ENCODE results near the gene ARFGAP1. TPM values are rescaled to one million over a fixed set of nuclear protein-coding genes. Genes with fewer than 3 reads are reported as not detected.
"Not testable (repeated sequence)": the region's sequence is repeated elsewhere in the genome, so short reads cannot be mapped to it uniquely, and the experiment has no call there.

Gene ARFGAP1
- polyA plus RNA-seq, 4 donors, result 62.3 to 77.0 (median 67.9) TPM

DNA sequence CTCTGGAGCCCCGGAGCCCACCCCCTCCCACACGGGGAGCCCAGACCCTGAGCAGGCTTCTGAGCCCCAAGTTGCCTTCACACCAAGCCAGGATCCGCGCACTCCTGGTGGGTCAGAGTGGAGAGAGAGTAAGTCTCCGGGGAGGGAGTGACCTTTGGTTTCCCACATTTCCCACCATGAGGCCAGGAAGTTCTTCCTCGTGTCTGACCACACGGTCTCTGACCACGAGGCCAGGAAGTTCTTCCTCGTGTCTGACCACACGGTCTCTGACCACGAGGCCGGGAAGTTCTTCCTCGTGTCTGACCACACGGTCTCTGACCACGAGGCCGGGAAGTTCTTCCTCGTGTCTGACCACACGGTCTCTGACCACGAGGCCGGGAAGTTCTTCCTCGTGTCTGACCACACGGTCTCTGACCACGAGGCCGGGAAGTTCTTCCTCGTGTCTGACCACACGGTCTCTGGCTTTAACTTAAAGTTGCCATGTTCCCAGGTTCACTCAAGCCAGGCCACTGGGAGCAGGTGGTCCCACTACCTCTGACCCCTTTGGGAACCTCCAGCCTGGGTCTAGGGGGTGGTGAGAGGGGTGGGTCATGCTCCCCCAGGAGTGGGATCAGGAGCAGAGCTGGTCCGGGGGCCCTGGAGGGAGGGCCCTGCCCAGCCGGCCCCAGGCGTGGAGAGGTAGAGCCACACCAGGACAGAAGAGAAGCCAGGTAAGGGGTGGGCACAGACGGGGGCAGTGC lies 33.5 kb downstream of the ARFGAP1 start:
- DNase-seq (ENCODE audit: low read depth in 4 of 4, low spot score in 3 of 4), result not testable (repeated sequence)

DNA sequence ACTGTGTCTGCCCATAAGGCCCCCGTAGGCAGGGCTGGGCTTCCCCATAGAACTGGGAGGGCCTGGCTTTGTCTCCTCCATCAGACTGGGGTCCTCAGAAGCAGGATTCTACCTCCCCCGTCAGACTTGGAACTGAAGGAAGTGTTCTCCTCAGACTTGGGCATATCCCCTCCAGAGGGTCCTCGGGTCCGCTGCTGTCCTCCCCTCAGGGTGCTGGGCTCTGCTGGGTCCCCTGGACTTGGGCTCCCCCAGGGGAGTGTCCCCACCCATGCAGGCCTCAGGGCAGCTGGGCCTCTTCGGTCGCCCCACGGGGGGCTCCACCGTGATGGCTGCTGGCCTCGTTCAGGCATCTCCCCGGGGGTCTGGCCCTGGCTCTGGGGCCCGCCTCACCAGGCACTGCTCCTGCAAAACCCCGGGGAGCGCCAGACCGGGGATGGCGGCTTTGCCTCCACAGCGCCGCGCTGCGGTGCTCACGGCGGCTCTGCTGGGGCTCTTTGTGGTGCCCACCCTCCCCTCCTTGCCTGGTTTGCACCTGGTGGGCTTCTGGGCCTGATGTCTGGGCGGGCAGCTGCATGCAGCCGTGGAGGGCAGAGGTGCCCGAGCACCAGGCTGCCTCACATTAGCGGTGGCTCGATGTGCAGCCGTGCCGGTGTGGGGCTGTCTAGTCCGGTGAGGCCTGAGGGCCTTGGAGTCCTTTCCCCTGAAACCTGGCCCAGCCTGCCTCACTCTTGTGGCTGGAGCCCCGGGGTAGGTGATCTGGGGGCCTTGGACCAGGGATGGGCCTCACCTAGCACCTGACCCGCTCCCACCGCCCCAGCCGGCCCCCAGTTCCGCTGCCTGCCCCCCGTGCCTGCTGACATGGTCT lies 34.3 kb downstream of the ARFGAP1 start:
- no peak for DNase-seq (ENCODE audit: low read depth in 4 of 4, low spot score in 3 of 4)

DNA sequence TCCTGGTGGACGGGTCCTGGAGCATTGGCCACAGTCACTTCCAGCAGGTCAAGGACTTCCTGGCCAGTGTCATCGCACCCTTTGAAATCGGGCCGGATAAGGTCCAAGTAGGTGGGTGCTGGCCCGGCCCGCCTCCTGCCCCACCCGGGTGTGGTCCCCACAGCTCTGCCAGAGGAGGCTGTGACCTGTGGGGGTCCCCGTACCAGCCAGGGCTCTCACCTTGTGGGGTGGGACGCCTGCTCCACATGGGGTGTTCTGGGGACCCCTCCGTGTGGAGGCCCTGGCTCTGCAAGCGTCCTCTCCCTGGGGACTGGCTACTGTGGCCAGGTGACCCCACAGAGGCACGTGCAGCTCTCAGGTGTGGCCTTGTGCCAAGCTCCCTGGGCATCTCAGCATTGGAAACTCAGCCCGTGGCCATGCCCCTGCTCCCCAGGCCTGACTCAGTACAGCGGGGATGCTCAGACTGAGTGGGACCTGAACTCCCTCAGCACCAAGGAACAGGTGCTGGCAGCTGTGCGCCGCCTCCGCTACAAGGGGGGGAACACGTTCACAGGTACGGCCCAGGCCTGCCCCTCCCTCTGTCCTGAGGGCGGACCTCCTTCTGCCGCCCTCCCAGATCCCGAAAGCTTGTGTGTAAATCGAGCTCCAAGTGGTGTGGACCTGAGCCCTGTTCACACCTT lies 35.1 kb downstream of the ARFGAP1 start:
- DNase-seq (ENCODE audit: low read depth in 4 of 4, low spot score in 3 of 4), result no peak

DNA sequence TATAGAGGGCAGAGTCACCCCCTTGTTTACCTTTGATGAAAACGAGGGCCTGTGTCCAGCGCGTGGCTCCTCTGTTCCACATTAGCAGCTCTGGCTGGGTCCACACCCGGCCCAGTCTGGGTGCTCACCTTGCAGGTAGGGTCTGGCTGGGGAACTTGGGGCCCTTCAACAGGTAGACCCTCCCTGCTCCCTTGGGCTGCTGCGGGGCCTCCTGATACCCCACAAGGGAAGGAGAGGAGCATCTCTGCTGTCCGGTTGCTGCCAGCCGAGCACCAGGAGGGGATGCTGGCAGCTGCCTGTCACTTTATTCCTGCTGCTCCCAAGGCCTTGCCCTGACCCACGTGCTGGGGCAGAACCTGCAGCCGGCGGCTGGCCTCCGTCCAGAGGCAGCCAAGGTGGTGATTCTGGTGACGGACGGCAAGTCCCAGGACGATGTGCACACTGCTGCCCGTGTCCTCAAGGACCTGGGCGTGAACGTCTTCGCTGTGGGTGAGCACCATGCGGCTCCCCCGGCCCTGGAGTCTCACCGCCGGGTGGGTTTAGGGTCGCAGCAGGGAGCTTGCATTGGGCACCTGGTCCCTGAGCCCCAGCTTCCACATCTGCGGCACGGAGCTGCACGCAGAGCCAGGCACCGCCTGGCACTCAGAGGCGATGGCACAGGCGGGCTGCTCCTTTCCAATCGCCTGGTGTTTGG lies 35.8 kb downstream of the ARFGAP1 start:
- no peak for DNase-seq (ENCODE audit: low read depth in 4 of 4, low spot score in 3 of 4)

GRCh38 chr20:63309261-63310071 lies 36.9 kb downstream of the ARFGAP1 start:
- peak in 1 of 4 donors; percentile 54 for DNase-seq (ENCODE audit: low read depth in 4 of 4, low spot score in 3 of 4)

DNA sequence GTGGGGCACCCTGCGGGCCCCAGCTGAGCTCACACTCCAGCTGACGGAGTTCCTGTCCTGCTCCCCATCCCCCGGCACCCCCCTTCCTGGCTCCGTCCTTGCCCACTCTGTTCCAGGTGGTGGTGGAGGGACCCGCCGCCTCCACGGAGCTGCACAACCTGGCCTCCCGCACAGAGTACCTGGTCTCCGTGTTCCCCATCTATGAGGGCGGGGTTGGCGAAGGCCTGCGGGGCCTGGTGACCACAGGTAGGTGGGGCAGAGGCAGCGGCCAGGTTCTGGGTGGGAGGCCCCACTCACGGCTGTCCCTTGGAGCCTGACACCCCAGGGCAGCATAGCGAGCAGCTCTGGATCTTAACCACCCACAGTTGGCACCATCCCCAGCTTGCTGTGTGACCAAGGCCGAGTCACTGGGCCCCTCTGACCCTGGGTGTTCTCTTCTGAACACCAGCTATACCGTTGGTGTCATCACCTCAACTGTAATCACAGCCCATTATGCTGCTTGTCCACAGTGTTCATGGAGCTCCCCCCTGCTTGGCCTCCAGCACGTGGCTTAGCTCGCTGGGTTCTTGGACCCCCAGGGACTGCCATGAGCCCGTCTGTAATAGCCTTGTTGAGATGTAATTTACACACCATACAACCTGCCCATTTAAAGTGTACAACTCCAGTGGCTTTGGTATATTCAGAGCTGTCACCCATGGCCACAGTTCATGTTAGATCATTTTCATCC lies 37.8 kb downstream of the ARFGAP1 start:
- DNase-seq (ENCODE audit: low read depth in 4 of 4, low spot score in 3 of 4), result no peak

DNA sequence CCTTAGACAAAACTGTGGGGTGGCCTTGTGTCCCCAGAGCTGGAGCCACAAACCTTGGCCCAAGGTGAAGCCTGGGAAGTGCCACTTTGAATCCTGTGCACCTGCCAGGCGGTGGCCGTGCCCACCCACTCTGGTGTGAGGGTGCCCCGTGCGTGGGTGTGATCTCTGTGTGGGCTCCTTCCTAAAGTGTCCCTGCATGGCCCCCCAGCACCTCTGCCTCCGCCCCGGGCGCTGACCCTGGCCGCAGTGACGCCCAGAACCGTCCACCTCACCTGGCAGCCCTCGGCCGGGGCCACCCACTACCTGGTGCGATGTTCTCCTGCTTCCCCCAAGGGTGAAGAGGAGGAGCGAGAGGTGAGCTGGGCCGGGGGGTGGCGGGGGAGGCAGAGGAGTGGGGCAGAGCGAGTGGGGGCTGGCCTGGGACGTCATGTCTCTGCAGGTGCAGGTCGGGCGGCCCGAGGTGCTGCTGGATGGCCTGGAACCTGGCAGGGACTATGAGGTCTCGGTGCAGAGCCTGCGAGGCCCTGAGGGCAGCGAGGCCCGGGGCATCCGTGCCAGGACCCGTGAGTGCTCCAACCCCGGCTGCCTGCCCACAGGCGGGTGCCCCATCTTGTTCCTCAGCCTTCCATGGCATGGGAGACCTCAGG lies 38.7 kb downstream of the ARFGAP1 start:
- no peak for DNase-seq (ENCODE audit: low read depth in 4 of 4, low spot score in 3 of 4)

DNA sequence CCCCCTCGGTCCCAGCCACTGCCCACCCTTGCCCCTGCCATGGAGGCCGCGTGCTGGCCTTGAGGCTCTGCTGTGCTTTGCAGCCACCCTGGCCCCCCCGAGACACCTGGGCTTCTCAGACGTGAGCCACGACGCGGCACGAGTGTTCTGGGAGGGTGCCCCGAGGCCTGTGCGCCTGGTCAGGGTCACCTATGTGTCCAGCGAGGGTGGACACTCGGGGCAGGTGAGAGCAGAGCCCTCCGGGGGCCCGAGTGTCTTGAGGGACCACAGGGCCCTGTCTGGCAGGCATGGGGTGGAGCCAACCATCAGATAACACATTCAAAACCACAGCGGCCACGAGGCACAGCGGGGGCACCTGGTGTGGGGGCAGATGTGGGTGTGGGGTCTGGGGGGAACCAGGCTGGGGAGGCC lies 39.2 kb downstream of the ARFGAP1 start:
- no peak for DNase-seq (ENCODE audit: low read depth in 4 of 4, low spot score in 3 of 4)

DNA sequence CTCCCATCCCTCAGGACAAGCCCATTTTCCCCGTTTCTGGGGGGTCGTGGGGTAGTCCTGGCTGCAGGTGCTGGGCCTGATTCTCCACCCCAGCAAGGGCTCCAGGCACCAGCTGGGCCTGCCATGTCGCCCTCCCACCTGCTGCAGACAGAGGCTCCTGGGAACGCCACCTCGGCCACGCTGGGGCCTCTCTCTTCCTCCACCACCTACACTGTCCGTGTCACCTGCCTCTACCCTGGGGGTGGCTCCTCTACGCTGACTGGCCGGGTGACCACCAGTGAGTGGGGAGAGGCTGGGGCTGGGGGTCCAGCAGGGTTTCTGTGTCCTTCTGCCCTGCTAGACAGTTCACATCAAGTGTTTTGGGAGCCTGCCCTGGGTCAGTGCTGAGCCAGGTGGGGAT lies 39.7 kb downstream of the ARFGAP1 start:
- no peak for DNase-seq (ENCODE audit: low read depth in 4 of 4, low spot score in 3 of 4)

DNA sequence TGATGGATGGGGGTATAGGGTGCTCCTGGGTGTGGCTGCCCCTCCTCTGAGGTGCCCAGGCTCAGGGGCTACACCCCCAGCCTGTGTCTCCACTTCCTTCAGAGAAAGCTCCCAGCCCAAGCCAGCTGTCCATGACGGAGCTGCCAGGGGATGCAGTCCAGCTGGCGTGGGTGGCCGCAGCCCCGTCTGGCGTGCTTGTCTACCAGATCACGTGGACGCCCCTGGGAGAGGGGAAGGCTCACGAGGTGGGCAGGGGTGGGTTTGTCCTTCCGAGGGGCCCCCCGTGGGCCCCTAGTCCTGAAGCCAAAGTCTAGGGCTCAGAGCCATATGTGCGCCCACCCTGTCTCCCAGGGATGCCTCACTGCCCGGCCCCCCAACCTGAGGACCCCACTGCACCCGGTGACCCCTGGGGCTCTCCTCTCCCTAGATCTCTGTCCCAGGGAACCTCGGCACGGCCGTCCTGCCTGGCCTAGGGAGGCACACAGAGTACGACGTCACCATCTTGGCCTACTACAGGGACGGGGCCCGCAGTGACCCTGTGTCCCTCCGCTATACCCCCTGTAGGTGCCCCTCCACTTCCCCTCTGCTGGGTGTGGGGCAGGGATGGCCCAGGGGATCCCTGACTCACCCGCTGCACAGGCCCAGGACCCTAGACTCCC lies 40.2 kb downstream of the ARFGAP1 start:
- DNase-seq (ENCODE audit: low read depth in 4 of 4, low spot score in 3 of 4), result peak in 2 of 4 donors; percentile 48 to 59

DNA sequence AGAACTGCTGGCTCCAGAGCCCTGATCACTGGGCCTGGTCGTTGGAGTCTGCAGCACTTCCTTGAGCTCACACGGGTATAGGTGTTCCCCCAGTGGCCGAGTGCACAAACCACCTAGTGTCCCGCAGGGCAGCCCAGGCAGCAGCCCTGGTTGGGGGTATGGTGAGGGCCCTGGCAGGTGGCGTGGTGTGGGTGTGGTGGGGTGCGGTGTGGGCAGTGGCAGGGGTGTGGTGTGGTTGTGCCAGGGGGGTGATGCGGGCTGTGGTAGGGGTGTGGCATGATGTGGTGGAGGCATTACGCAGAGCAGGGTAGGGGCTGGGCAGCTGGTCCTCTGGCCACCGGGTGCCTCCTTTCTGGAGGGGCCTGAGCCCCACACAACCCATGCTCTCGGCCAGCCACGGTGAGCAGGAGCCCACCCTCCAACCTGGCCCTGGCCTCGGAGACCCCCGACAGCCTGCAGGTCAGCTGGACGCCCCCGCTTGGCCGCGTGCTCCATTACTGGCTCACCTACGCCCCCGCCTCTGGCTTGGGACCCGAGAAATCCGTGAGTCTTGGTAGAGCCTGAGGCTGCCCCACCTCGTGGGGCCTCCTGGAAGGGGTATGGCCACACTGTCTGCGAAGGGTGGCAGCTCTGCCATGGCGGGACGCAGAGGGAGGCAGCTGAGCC lies 40.9 kb downstream of the ARFGAP1 start:
- no peak for DNase-seq (ENCODE audit: low read depth in 4 of 4, low spot score in 3 of 4)

DNA sequence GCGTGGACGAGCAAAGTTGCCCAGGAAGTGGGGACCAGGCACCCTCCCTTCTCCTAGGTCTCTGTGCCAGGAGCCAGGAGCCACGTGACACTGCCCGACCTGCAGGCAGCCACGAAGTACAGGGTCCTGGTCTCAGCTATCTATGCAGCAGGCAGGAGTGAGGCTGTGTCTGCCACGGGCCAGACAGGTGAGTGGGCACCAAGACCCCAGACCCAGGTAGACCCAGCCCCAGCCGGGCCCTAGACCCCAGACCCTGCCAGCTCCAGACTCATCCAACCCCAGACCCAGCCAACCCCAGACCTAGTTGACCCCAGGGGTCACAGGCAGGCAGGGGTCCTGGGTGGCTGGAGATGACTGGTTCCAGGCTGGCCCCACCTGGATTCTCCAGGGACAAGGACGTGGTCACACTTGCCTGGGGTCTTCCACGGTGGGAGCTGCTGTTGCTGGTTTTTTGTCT lies 41.4 kb downstream of the ARFGAP1 start:
- no peak for DNase-seq (ENCODE audit: low read depth in 4 of 4, low spot score in 3 of 4)

- DNase-seq (ENCODE audit: low read depth in 4 of 4, low spot score in 3 of 4), result no peak
These were observed 42.1 kb downstream of the ARFGAP1 start for GRCh38 chr20:63314566-63315239.

- DNase-seq (ENCODE audit: low read depth in 4 of 4, low spot score in 3 of 4), result no peak
These were observed 42.7 kb downstream of the ARFGAP1 start for GRCh38 chr20:63315240-63315689.

GRCh38 chr20:63315731-63316491 lies 43.3 kb downstream of the ARFGAP1 start:
- no peak for DNase-seq (ENCODE audit: low read depth in 4 of 4, low spot score in 3 of 4)

GRCh38 chr20:63316502-63316921 lies 43.9 kb downstream of the ARFGAP1 start:
- no peak for DNase-seq (ENCODE audit: low read depth in 4 of 4, low spot score in 3 of 4)

All from right renal pelvis (tissue), 4 donors.